SKM-1 (cell line): ENCODE results near the gene CENPC.
"Not testable (repeated sequence)": the region's sequence is repeated elsewhere in the genome, so short reads cannot be mapped to it uniquely, and the experiment has no call there.

ENCODE experiments used
- DNase-seq: peaks from one replicate; lab custom pipeline; 2025; ENCODE audit not compliant: unreplicated experiment; lab: John Stamatoyannopoulos, UW

CENPC gene

DNA sequence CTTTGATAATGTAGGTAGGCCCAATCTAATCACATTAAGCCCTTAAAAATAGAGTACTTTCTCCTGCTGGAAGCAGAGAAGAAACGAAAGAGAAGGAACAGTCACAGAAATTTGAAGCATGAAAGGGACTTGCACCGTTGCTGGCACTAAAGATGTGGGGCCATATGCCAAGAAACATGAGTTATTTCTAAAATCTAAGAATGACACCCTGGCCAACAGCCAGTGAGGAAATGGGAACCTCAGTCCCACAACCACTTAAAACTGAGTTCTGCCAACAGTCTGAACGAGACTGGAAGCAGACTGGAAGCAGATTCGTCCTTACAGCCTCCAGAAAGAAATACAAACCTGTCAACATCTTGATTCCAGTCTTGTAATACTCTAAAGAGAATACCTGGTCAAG, 70.1 kb downstream of the CENPC start:
- no peak for DNase-seq

- DNase-seq, result no peak
These were observed 74.4 kb downstream of the CENPC start for GRCh38 chr4:67470871-67471270.

GRCh38 chr4:67468830-67469229, 76.5 kb downstream of the CENPC start:
- DNase-seq, result no peak

DNA sequence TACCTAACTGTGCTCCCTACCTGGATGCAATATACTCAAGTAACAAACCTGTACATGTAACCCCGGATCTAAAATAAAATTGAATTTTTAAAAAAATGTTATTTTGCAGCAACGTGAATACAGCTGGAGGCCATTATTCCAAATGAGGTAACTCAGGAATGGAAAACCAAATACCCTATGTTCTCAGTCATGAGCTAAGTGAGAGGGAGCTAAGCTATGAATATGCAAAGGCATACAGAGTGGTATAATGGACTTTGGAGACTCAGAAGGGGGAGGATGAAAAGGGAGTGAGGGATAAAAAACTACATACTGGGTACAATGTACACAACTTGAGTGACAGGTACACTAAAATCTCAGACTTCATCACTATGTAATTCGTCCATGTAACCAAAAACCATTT, 78.6 kb downstream of the CENPC start:
- no peak for DNase-seq

DNA sequence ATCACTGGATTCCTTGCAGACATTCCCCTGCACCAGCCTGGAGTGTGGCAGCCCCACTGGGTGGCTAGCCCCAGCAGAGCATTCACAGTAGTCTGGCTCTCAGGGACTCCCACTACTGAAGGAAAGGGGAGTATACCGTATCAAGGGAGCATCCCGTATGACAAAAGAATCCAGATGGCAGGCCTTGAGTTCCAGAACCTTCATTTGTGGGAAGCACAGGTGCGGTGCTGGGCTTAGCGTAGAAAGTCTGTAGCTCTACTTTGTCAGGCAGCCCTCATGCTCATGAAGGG, 79.6 kb downstream of the CENPC start:
- DNase-seq, result no peak

DNA sequence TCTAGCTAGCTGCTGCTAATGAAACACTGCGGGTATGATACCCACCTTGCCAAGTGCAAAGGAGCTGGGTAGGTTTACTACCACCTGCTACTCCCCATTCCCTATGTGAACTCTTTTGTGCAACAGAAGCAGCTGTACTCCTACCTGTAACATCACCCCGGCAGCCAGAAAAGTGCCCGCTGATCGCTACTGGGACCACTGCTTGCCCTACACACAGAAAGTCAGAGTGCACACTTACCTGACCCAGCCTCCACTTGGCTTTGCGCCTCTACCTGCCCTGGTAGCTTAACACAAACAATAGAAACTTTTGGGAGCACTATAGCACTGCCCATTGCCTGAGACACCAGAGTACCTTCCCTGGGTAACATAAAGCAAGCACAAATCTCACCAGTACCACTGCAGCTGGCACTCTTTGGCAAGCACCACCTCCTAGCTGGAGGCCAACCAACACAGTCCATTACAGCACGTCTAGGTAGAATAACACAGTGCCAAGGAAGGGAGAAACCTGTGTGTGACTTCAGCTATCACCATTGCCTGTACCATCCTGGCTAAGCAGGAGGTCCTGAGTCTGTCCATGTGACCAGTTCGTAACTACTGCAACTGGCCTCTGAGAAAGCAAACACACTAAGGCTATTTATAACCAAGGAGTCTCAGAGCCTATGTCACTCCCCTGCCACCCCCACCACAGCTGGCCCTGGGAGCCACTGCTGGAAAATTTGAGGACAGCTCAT, 80.1 kb downstream of the CENPC start:
- DNase-seq, result no peak

- DNase-seq, result no peak
These were observed 84.7 kb downstream of the CENPC start for GRCh38 chr4:67460574-67460973.

DNA sequence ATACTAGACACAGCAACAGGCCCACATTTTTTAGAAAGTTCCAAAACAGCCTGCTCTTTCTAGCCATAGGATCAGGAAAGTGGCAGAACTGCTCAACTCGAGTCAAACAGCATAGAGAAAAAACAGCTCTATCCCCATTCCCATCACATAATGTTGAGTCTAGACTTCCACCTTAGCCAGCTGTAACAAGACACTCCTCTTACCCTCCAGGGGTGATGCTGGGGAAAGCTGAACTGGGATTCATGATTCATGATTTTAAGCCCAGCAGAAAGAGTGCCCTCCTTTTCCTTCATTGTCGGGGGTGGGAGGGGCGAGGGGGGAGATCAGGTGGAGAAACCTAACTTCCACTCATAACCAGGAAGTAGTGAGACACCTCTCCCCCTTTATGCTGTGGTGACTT, 86.1 kb downstream of the CENPC start:
- no peak for DNase-seq

GRCh38 chr4:67456577-67457196, 88.6 kb downstream of the CENPC start:
- DNase-seq, result no peak

DNA sequence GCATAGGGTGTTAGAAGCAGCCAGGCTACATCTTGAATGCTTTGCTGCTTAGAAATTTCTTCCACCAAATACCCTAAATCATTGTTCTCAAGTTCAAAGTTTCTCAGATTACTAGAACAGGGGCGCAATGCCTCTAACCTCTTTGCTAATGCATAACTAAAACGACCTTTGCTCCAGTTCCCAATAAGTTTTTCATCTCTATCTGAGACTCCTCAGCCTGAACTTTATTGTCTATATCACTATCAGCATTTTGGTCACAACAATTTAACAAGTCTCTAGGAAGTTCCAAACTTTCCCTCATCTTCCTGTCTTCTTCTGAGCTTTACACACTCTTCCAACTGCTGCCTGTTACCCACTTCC, 92.5 kb downstream of the CENPC start:
- not testable (repeated sequence) for DNase-seq

GRCh38 chr4:67452100-67452845, 93.0 kb downstream of the CENPC start:
- DNase-seq, result no peak

DNA sequence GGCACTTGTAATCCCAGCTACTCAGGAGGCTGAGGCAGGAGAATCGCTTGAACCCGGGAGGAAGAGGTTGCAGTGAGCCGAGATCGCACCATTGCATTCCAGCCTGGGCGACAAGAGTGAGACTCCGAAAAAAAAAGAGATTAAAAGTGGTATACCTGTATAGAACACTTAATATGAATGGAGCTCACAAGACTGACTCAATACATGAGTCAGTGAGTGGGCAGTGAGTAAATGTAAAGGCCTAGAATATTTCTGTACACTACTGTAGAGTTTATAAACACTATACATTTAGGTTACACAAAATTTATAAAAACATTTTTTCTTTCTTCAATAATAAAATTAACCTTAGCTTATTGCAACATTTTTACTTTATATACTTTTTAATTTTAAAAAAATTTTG, 93.8 kb downstream of the CENPC start:
- no peak for DNase-seq

DNA sequence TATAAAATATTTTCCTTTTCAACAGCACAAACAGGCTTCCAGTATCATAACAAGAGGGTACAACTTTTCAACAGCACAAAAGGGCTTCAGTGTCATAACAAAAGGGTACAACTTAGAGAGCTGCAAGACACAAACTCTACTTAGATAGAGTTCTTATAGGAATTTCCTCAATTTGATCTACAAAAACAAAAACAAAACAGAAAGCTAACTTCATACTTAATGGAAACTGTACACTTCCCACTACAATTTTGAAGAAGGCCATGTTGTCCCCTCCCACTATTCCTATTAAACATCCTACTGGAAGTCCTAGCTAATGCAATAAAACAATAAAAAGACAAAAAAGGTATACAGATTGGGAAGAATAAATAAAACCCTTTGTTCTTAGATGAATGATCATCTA, 96.7 kb downstream of the CENPC start:
- no peak for DNase-seq

GRCh38 chr4:67447873-67448272, 97.4 kb downstream of the CENPC start:
- no peak for DNase-seq

DNA sequence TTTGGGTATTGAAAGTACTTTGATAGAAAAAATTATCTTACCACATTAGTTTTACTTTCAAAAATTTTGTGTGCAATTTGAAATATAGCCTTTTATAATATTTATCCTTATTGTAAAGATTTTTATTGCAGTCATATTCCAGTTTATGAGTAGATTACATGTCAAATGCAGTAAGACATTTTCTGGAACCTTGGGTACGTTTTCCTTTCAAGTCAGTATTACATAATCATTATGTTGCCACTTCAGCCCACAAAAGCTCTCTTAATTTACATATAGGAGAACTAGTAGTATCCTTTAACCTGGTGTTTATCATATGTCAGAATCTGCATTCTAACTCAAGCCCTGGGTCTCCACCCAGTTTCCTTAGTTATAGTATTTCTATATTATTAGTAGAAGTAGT, 98.5 kb downstream of the CENPC start:
- DNase-seq, result no peak

GRCh38 chr4:67445881-67446280, 99.4 kb downstream of the CENPC start:
- DNase-seq, result not testable (repeated sequence)

- no peak for DNase-seq
These were observed 106.3 kb downstream of the CENPC start for GRCh38 chr4:67438975-67439374.

- DNase-seq, result no peak
These were observed 107.2 kb downstream of the CENPC start for GRCh38 chr4:67437974-67438713.

DNA sequence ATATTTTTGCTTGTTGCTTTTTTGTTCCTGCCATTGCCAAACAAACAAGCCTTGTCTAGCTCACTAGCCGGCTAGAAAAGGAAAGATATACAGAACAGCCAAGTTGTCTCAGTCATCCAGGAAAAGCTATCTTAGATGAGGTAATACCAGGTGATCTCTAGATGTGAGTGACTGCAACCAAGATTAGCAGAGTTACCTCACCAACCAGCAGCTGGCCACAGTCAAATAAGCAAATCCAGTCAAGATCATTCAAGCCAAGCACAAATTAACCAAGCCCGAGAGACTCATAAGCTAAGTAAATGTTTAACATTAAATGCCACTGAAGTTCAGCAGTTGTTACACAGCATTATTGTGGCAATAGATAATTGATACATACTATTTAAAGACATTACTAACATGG, 108.6 kb downstream of the CENPC start:
- DNase-seq, result no peak

GRCh38 chr4:67430989-67431388, 114.3 kb downstream of the CENPC start:
- no peak for DNase-seq

DNA sequence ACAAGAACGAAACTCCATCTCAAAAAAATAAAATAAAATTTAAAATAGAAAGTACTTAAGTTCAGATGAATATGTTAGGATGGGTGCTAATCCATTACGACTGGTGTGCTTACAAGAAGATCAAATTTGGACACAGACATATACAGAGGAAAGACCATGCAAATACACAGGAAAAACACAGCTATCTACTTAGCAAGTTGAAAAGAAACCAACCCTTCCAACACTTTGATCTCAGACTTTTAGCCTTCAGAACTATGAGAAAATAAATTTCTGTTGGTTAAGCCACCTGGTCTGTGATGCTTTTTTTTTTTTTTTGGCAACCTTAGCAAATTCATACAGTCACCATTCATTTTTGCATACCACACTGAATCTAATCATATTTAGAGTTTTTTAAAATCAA, 116.5 kb downstream of the CENPC start:
- DNase-seq, result no peak
